GM12878 (cell line): Measurements from ENCODE around the gene TSPAN31. TPM values are rescaled to one million over a fixed set of nuclear protein-coding genes. Genes with fewer than 3 reads are reported as not detected.

Experiments
- BMI1 ChIP-seq: fragments of 450-650 bp; IDR thresholded peaks from 2 replicates; pipeline ENCODE4 v1.6.1; 2016; ENCODE audit warnings: mild to moderate bottlenecking, moderate library complexity, borderline replicate concordance
- CBX5 ChIP-seq: sonication (generic); IDR thresholded peaks from 2 replicates; pipeline ENCODE4 v1.6.1; 2016; ENCODE audit warnings: low read depth, moderate library complexity, mild to moderate bottlenecking, inconsistent platforms
- EED ChIP-seq: sonication (generic); IDR thresholded peaks from 2 replicates; pipeline ENCODE4 v1.6.1; 2016; ENCODE audit warnings: antibody characterized with exemption, low read depth
- ESRRA ChIP-seq: IDR thresholded peaks from 2 replicates; pipeline ENCODE4 v1.6.1; 2012; ENCODE audit warnings: mild to moderate bottlenecking, low read length, improper control_type of control experiment
- HDAC6 ChIP-seq: fragments of 200-600 bp; sonication (generic); IDR thresholded peaks from one replicate; pipeline ENCODE4 v1.8.0; 2017; ENCODE audit warnings: antibody characterized with exemption; ENCODE audit not compliant: unreplicated experiment
- IRF5 ChIP-seq: fragments of 450-650 bp; IDR thresholded peaks from 2 replicates; pipeline ENCODE4 v1.6.1; 2017; ENCODE audit warnings: borderline replicate concordance
- LARP7 ChIP-seq: fragments of 450-650 bp; IDR thresholded peaks from 2 replicates; pipeline ENCODE4 v1.6.1; 2017; ENCODE audit warnings: mild to moderate bottlenecking
- MLLT1 ChIP-seq: fragments of 450-650 bp; IDR thresholded peaks from 2 replicates; pipeline ENCODE4 v1.6.1; 2016; ENCODE audit warnings: mild to moderate bottlenecking
- NFYB ChIP-seq: IDR thresholded peaks from 2 replicates; pipeline ENCODE4 v1.6.1; 2011; ENCODE audit warnings: low read depth, mild to moderate bottlenecking, low read length, improper control_type of control experiment, moderate library complexity; ENCODE audit not compliant: insufficient read depth
- NKRF ChIP-seq: fragments of 450-650 bp; conservative IDR thresholded peaks from 2 replicates; pipeline ENCODE4 v1.6.1; 2017; ENCODE audit warnings: mild to moderate bottlenecking, moderate library complexity
- NR2C2 ChIP-seq: IDR thresholded peaks from 2 replicates; pipeline ENCODE4 v1.6.1; 2011; ENCODE audit warnings: borderline replicate concordance, low read depth; ENCODE audit not compliant: control insufficient read depth, insufficient read length
- NRF1 ChIP-seq: conservative IDR thresholded peaks from 2 replicates; pipeline ENCODE4 v1.6.1; 2011; ENCODE audit warnings: mild to moderate bottlenecking, low read depth, low read length, improper control_type of control experiment
- RAD21 ChIP-seq: IDR thresholded peaks from 2 replicates; pipeline ENCODE4 v1.6.1; 2011; ENCODE audit warnings: mild to moderate bottlenecking, low read depth, low read length, moderate library complexity; ENCODE audit not compliant: insufficient read depth
- RELA ChIP-seq: fragments of 450-650 bp; IDR thresholded peaks from 2 replicates; pipeline ENCODE4 v1.8.0; 2014; ENCODE audit warnings: borderline replicate concordance; ENCODE audit not compliant: partially characterized antibody
- SMARCA5 ChIP-seq: fragments of 450-650 bp; IDR thresholded peaks from 2 replicates; pipeline ENCODE4 v1.6.1; 2017; ENCODE audit warnings: mild to moderate bottlenecking
- SREBF1 ChIP-seq: IDR thresholded peaks from 2 replicates; pipeline ENCODE4 v1.6.1; 2012; ENCODE audit warnings: mild to moderate bottlenecking, low read length
- USF1 ChIP-seq: IDR thresholded peaks from 2 replicates; pipeline ENCODE4 v1.6.1; 2011; ENCODE audit warnings: borderline replicate concordance, low read depth, mild to moderate bottlenecking, moderate library complexity, mixed read lengths, low read length; ENCODE audit not compliant: insufficient read depth; ENCODE audit errors: extremely low read length
- ZBED1 ChIP-seq: IDR thresholded peaks from 2 replicates; pipeline ENCODE4 v1.6.1; 2016; ENCODE audit warnings: borderline replicate concordance
- ZBTB33 ChIP-seq: fragments of 450-650 bp; IDR thresholded peaks from 2 replicates; pipeline ENCODE4 v1.6.1; 2017; ENCODE audit warnings: mild to moderate bottlenecking
- ZNF384 ChIP-seq: IDR thresholded peaks from 2 replicates; pipeline ENCODE4 v1.6.1; 2012; ENCODE audit warnings: low read depth, mild to moderate bottlenecking, low read length, improper control_type of control experiment, borderline replicate concordance
- polyA plus RNA-seq, 11 experiments: library from polyadenylated mRNA; depleted of rRNA in 4 of 11; unstranded in 6 of 11; stranded (reverse) in 5 of 11; fragments of >200 nt; fragmentation: Nextera tagmentation in 4 of 11; fragmentation: Illumina TruSeq in 1 of 11; extraction: Ambion mirVana in 4 of 11; extraction: Trizol in 1 of 11; gene quantifications; 1 replicate in 1 of 11; 2 replicates in 10 of 11; pipeline versions ENCODE4 v1.2.1 to v1.2.3, GENCODE V29; 2011 to 2016; ENCODE audit warnings: inconsistent platforms in 2 of 11, missing spikeins in 2 of 11, low read depth in 1 of 11
- total RNA-seq, 4 experiments: library from RNA; depleted of rRNA in 3 of 4; stranded (reverse); fragments of >200 nt in 3 of 4; fragmentation: Illumina TruSeq in 1 of 4; extraction: Trizol in 1 of 4; gene quantifications; 2 replicates each; pipeline versions ENCODE4 v1.2.1 to v1.2.3, GENCODE V29; 2013 to 2021

The TSPAN31 gene
- total and polyA plus RNA-seq, 10 of the 15 experiments (the other 5 are each of a cell fraction or from before 2014, with no cell fraction given) = 11.8 to 32.2 (median 24.7) TPM

GRCh38 chr12:57756406-57757341 is 11.8 kb downstream of the TSPAN31 start (continued):
- TF ChIP-seq CBX5 = no peak
- no peak for TF ChIP-seq ZBTB33
- no peak for TF ChIP-seq BMI1
- TF ChIP-seq EED = no peak
- no peak for TF ChIP-seq RELA
- TF ChIP-seq NFYB = no peak
- TF ChIP-seq LARP7 = 0 out of 2 replicates have a peak, but pooled peaks have one; percentile 35
- no peak for TF ChIP-seq ZNF384
- TF ChIP-seq ESRRA = no peak
- no peak for TF ChIP-seq HDAC6
- no peak for TF ChIP-seq NRF1
- peak; percentile 59; the same call in 1 of the 2 replicates for TF ChIP-seq NKRF
- TF ChIP-seq SREBF1 = no peak
- 0 out of 2 replicates have a peak, but pooled peaks have one; percentile 18 for TF ChIP-seq MLLT1
- TF ChIP-seq ZBED1 = no peak
- TF ChIP-seq USF1 = no peak
- 0 out of 2 replicates have a peak, but pooled peaks have one; percentile 26 for TF ChIP-seq RAD21
- no peak for TF ChIP-seq NR2C2
- peak; percentile 91 for TF ChIP-seq SMARCA5
- TF ChIP-seq IRF5 = no peak
